H1 (cell line): ENCODE data around the gene POLD1. TPM values are rescaled to one million over a fixed set of nuclear protein-coding genes. Genes with fewer than 3 reads are reported as not detected.
A peak's percentile ranks its signal among the peaks of the same experiment; 100 is the strongest.

Experiments
- CTCF ChIA-PET: fragments of 300-600 bp; sonication (Branson Sonifier 250); formaldehyde crosslinking; loops from one replicate; lab custom pipeline; 2021; ENCODE audit not compliant: partially characterized antibody; lab: Charles Lee
- POLR2A ChIA-PET: fragments of 300-600 bp; sonication (Branson Sonifier 250); formaldehyde crosslinking; loops from one replicate; lab custom pipeline; 2021; ENCODE audit warnings: inconsistent platforms; ENCODE audit not compliant: partially characterized antibody; lab: Charles Lee
- DNase-seq, 2 experiments: peaks; one replicate each; pipeline versions ENCODE4 v3.0.0 to v3.0.0-alpha.2; 2010 to 2022; ENCODE audit warnings: low spot score in 2 of 2, low read depth in 1 of 2, mixed read lengths in 1 of 2
- FAIRE-seq: peaks from 2 replicates; lab custom pipeline; 2011; peaks lifted over from hg19 to GRCh38; lab: Jason Lieb, UNC
- H2AFZ ChIP-seq: 2 replicates; pipeline ENCODE4 v1.8.1; 2012; ENCODE audit warnings: low read length, inconsistent platforms
- H2AK5ac ChIP-seq: 2 replicates; pipeline ENCODE4 v1.6.1; 2013; ENCODE audit warnings: low read depth, low read length
- H2BK120ac ChIP-seq: replicated peaks from 2 replicates; pipeline ENCODE3; 2013; ENCODE audit warnings: low read depth, low read length, inconsistent platforms
- H2BK12ac ChIP-seq: 2 replicates; pipeline ENCODE4 v1.6.1; 2013; ENCODE audit warnings: low read depth, low read length
- H2BK15ac ChIP-seq: 2 replicates; pipeline ENCODE4 v1.6.1; 2013; ENCODE audit warnings: low read length
- H2BK20ac ChIP-seq: 2 replicates; pipeline ENCODE4 v1.6.1; 2013; ENCODE audit warnings: low read length
- H2BK5ac ChIP-seq: 2 replicates; pipeline ENCODE4 v1.6.1; 2013; ENCODE audit warnings: low read depth, low read length
- H3K14ac ChIP-seq: 2 replicates; pipeline ENCODE4 v1.6.1; 2013; ENCODE audit warnings: inconsistent platforms; ENCODE audit not compliant: insufficient read length
- H3K18ac ChIP-seq: 2 replicates; pipeline ENCODE4 v1.6.1; 2013; ENCODE audit warnings: low read length; ENCODE audit errors: extremely low read depth
- H3K23ac ChIP-seq: 2 replicates; pipeline ENCODE4 v1.6.1; 2013; ENCODE audit warnings: inconsistent platforms; ENCODE audit not compliant: insufficient read length
- H3K23me2 ChIP-seq: 2 replicates; pipeline ENCODE4 v1.6.1; 2013; ENCODE audit warnings: low read depth, low read length
- H3K27ac ChIP-seq: 2 replicates; pipeline ENCODE4 v1.6.1; 2011; ENCODE audit warnings: low read depth, low read length, inconsistent platforms
- H3K27me3 ChIP-seq, 4 experiments: replicated peaks in 1 of 4; 1 replicate in 1 of 4; 2 replicates in 3 of 4; pipeline versions ENCODE4 v1.6.1 to v1.8.1; 2011 to 2013; ENCODE audit warnings: low read length in 3 of 4, mild to moderate bottlenecking in 3 of 4, inconsistent platforms in 2 of 4, mixed read lengths in 2 of 4, moderate library complexity in 1 of 4; ENCODE audit not compliant: control insufficient read depth in 3 of 4, insufficient read depth in 3 of 4; ENCODE audit errors: extremely low read depth in 1 of 4
- H3K36me3 ChIP-seq, 4 experiments: 2 replicates each; pipeline versions ENCODE4 v1.6.1 to v1.8.1; 2011 to 2013; ENCODE audit warnings: mild to moderate bottlenecking in 4 of 4, low read length in 3 of 4, moderate library complexity in 2 of 4, control low read depth in 1 of 4, inconsistent platforms in 1 of 4; ENCODE audit not compliant: insufficient read depth in 4 of 4, control insufficient read depth in 2 of 4
- H3K4ac ChIP-seq: replicated peaks from 2 replicates; pipeline ENCODE3; 2013; ENCODE audit warnings: low read length, low read depth, mixed read lengths, inconsistent platforms; ENCODE audit not compliant: insufficient read length
- H3K4me1 ChIP-seq, 4 experiments: replicated peaks in 1 of 4; 1 replicate in 1 of 4; 2 replicates in 3 of 4; pipeline versions ENCODE4 v1.6.1 to v1.8.1; 2011 to 2013; ENCODE audit warnings: low read length in 3 of 4, inconsistent platforms in 2 of 4, mixed read lengths in 1 of 4; ENCODE audit not compliant: insufficient read depth in 4 of 4, control insufficient read depth in 3 of 4
- H3K4me2 ChIP-seq, 2 experiments: 2 replicates each; pipeline versions ENCODE4 v1.6.1 to v1.8.1; 2011 to 2013; ENCODE audit warnings: low read depth in 2 of 2, low read length in 2 of 2, control low read depth in 1 of 2, inconsistent platforms in 1 of 2, mild to moderate bottlenecking in 1 of 2; ENCODE audit not compliant: insufficient read depth in 1 of 2
- H3K4me3 ChIP-seq, 4 experiments: fragments of 200-600, 300-600 bp in 1 of 4; sonication (generic), shearing (Covaris generic), sonication (Bioruptor Twin) in 1 of 4; 2 replicates each; pipeline versions ENCODE4 v1.5.1 to v1.8.1; 2011 to 2016; ENCODE audit warnings: low read length in 4 of 4, low read depth in 3 of 4, control low read depth in 2 of 4, inconsistent platforms in 2 of 4, mild to moderate bottlenecking in 2 of 4, mixed read lengths in 1 of 4, moderate library complexity in 1 of 4; ENCODE audit not compliant: insufficient read depth in 2 of 4; ENCODE audit errors: extremely low read depth in 1 of 4
- H3K56ac ChIP-seq: replicated peaks from 2 replicates; pipeline ENCODE3; 2013; ENCODE audit warnings: low read depth, mild to moderate bottlenecking, mixed read lengths, low read length, inconsistent platforms; ENCODE audit not compliant: insufficient read length
- H3K79me1 ChIP-seq: 2 replicates; pipeline ENCODE4 v1.6.1; 2013; ENCODE audit warnings: low read depth, low read length, control low read depth
- H3K79me2 ChIP-seq, 2 experiments: 2 replicates each; pipeline versions ENCODE4 v1.6.1 to v1.8.1; 2012 to 2013; ENCODE audit warnings: low read length in 2 of 2, mild to moderate bottlenecking in 2 of 2, inconsistent platforms in 1 of 2; ENCODE audit not compliant: insufficient read depth in 2 of 2, control insufficient read depth in 1 of 2
- H3K9ac ChIP-seq, 4 experiments: replicated peaks in 1 of 4; 1 replicate in 1 of 4; 2 replicates in 3 of 4; pipeline versions ENCODE4 v1.6.1 to v1.8.1; 2011 to 2013; ENCODE audit warnings: low read depth in 3 of 4, low read length in 3 of 4, control low read depth in 2 of 4, mild to moderate bottlenecking in 2 of 4, moderate library complexity in 2 of 4, inconsistent platforms in 1 of 4; ENCODE audit errors: extremely low read depth in 1 of 4
- H3K9me3 ChIP-seq, 2 experiments: 2 replicates each; pipeline versions ENCODE4 v1.6.1 to v1.8.1; 2012 to 2013; ENCODE audit warnings: mild to moderate bottlenecking in 2 of 2, moderate library complexity in 2 of 2, control low read depth in 1 of 2, inconsistent platforms in 1 of 2, low read depth in 1 of 2, low read length in 1 of 2, mixed read lengths in 1 of 2; ENCODE audit not compliant: insufficient read depth in 2 of 2
- H4K20me1 ChIP-seq, 2 experiments: replicated peaks in 1 of 2; 2 replicates each; pipeline versions ENCODE3 to v1.8.1; 2011 to 2013; ENCODE audit warnings: inconsistent platforms in 2 of 2, low read length in 2 of 2, mild to moderate bottlenecking in 1 of 2; ENCODE audit not compliant: insufficient read depth in 2 of 2, control insufficient read depth in 1 of 2
- H4K5ac ChIP-seq: 2 replicates; pipeline ENCODE4 v1.6.1; 2013; ENCODE audit warnings: low read length, low read depth, mixed read lengths, inconsistent platforms; ENCODE audit not compliant: insufficient read length
- H4K8ac ChIP-seq: 2 replicates; pipeline ENCODE4 v1.8.0; 2013; ENCODE audit warnings: mild to moderate bottlenecking, moderate library complexity, low read length, inconsistent platforms; ENCODE audit not compliant: insufficient read depth; ENCODE audit errors: extremely low read depth
- H4K91ac ChIP-seq: replicated peaks from 2 replicates; pipeline ENCODE3; 2013; ENCODE audit warnings: low read length, mixed read lengths, inconsistent platforms; ENCODE audit not compliant: insufficient read length
- EP300 ChIP-seq, 2 experiments: IDR thresholded peaks; 1 replicate in 1 of 2; 2 replicates in 1 of 2; pipeline ENCODE4 v1.6.1; 2011 to 2012; ENCODE audit warnings: low read depth in 2 of 2, low read length in 2 of 2, mild to moderate bottlenecking in 2 of 2, borderline replicate concordance in 1 of 2, inconsistent platforms in 1 of 2, moderate library complexity in 1 of 2
- GTF2F1 ChIP-seq: IDR thresholded peaks from 2 replicates; pipeline ENCODE4 v1.6.1; 2012; ENCODE audit warnings: low read depth, low read length, improper control_type of control experiment, borderline replicate concordance
- MAFK ChIP-seq: IDR thresholded peaks from 2 replicates; pipeline ENCODE4 v1.6.1; 2012; ENCODE audit warnings: low read depth, mild to moderate bottlenecking, improper control_type of control experiment, low read length
- POLR2AphosphoS5 ChIP-seq: IDR thresholded peaks from 2 replicates; pipeline ENCODE4 v1.6.1; 2011; ENCODE audit warnings: low read depth, low read length
- SIN3A ChIP-seq, 2 experiments: IDR thresholded peaks in 1 of 2; conservative IDR thresholded peaks in 1 of 2; 2 replicates each; pipeline ENCODE4 v1.6.1; 2011 to 2012; ENCODE audit warnings: low read length in 2 of 2, improper control_type of control experiment in 1 of 2, low read depth in 1 of 2, mild to moderate bottlenecking in 1 of 2
- SIRT6 ChIP-seq: IDR thresholded peaks from one replicate; pipeline ENCODE4 v1.7.1; 2012; ENCODE audit warnings: low read length, inconsistent platforms
- TBP ChIP-seq: IDR thresholded peaks from 2 replicates; pipeline ENCODE4 v1.6.1; 2011; ENCODE audit warnings: low read depth, low read length, improper control_type of control experiment
- WGBS, 2 experiments: shearing (Covaris generic) in 1 of 2; methylation state at CpG; one replicate each; pipeline versions ENCODE4 v1.1.6 to v1.1.7; 2013 to 2015; ENCODE audit warnings: low lambda C conversion rate in 2 of 2, mixed read lengths in 2 of 2, inconsistent platforms in 1 of 2, low coverage in 1 of 2, missing lambda C conversion rate in 1 of 2; ENCODE audit not compliant: insufficient replicate concordance in 2 of 2, insufficient coverage in 1 of 2, insufficient read length in 1 of 2; ENCODE audit errors: extremely low coverage in 1 of 2, missing lambda C conversion rate in 1 of 2; 5-methylcytosine and 5-hydroxymethylcytosine counted together
- polyA plus RNA-seq, 7 experiments: library from polyadenylated mRNA; depleted of rRNA in 3 of 7; stranded (reverse) in 5 of 7; unstranded in 2 of 7; fragments of >200 nt in 5 of 7; fragments of 200-250 nt in 2 of 7; gene quantifications; 1 replicate in 5 of 7; 2 replicates in 1 of 7; 4 replicates in 1 of 7; pipeline versions ENCODE4 v1.2.1 to v1.2.3, GENCODE V29; 2011 to 2013; ENCODE audit warnings: missing spikeins in 2 of 7, mixed read lengths in 2 of 7
- total RNA-seq: library from RNA; stranded (reverse); fragmentation: NEBNext Ultra II Directional; extraction: Animal tissue kit (Norgen Biotek cat#: 25700); gene quantifications from 2 replicates; pipeline ENCODE4 v1.2.1, GENCODE V29; 2021

Gene POLD1
- total and polyA plus RNA-seq, 2 of the 8 experiments (the other 6 are each of a cell fraction or from before 2014, with no cell fraction given) = 141 to 142 TPM

GRCh38 chr19:50434525-50434924 lies 50.4 kb downstream of the POLD1 start:
- CTCF ChIA-PET = interaction anchor here (1.2 kb wide), 1 partner anchor 102 kb away, joined by 3 read pairs; no protein-coding TSS in a partner anchor
- Histone ChIP-seq H2BK20ac (no peak overlapping the region), H3K9ac (no peak overlapping the region), H3K4me3 (no peak overlapping the region), H3K27me3 (peaks cover 0 to 9% (median 3%) of the 10 kb centered on the region in 4 experiments; a peak in 4 of 7 replicates), H3K4me1 (peaks cover 2 to 14% (median 9%) of the 10 kb centered on the region in 4 experiments), H2BK5ac (no peak overlapping the region), H4K5ac (no peak overlapping the region), H4K20me1 (no peaks in the 10 kb centered on the region), H3K4me2 (no peak overlapping the region), H3K18ac (no peak overlapping the region), H3K9me3 (no peaks in the 10 kb centered on the region), H2AK5ac (no peak overlapping the region), H3K36me3 (no peaks in the 10 kb centered on the region), H3K79me1 (no peaks in the 10 kb centered on the region)
- FAIRE-seq = no peak
- WGBS, 2 experiments = 76% methylated on average over 12 of the region's 12 CpGs; no CpG with 5 or more reads in 1 of the 2 experiments
- TF ChIP-seq TBP (no peak), EP300 (IDR thresholded peaks at IDR 0.05; ENCODE audit: borderline replicate concordance in 1 of 2, low read depth in 2 of 2, low read length in 2 of 2) (no peak), GTF2F1 (no peak), MAFK (no peak), POLR2AphosphoS5 (no peak), SIN3A (conservative IDR thresholded peaks at IDR 0.05 in 1 of 2, IDR thresholded peaks at IDR 0.05 in 1 of 2; ENCODE audit: low read depth in 1 of 2, low read length in 2 of 2) (no peak), SIRT6 (no peak)
- TF ChIP-seq, all 59 proteins: peak for 0
- H3K79me2 ChIP-seq = no peaks in the 10 kb centered on the region
- H3K4ac ChIP-seq = no peak overlapping the region
- no peak overlapping the region for H2BK15ac ChIP-seq
- DNase-seq = no peak
- H3K27ac ChIP-seq = no peak overlapping the region
- no peak overlapping the region for H3K56ac ChIP-seq
- H4K91ac ChIP-seq = no peak overlapping the region
- H2AFZ ChIP-seq = no peak overlapping the region
- no peak overlapping the region for H3K14ac ChIP-seq
- H2BK120ac ChIP-seq = no peak overlapping the region
- peaks cover 7% of the 10 kb centered on the region; the same call in 1 of the 2 replicates for H3K23me2 ChIP-seq
- peak overlapping the region; percentile 59; the same call in 1 of the 2 replicates for H4K8ac ChIP-seq
- POLR2A ChIA-PET = interaction anchor here (1.0 kb wide), 1 partner anchor 29 kb away, joined by 3 read pairs; no protein-coding TSS in a partner anchor
- no peak overlapping the region for H3K23ac ChIP-seq
- H2BK12ac ChIP-seq = no peak overlapping the region
